LHCN-M2 (cell line): Measurements from ENCODE around the gene BCAS3. TPM values are rescaled to one million over a fixed set of nuclear protein-coding genes. Genes with fewer than 3 reads are reported as not detected.

Experiments used
- DNase-seq: peaks from one replicate; pipeline ENCODE4 v3.0.0-alpha.2; 2012; ENCODE audit warnings: low read depth
- total RNA-seq: library from RNA; depleted of rRNA; stranded (reverse); fragments of >200 nt; gene quantifications from 2 replicates; pipeline ENCODE4 v1.2.3, GENCODE V29; 2014

The BCAS3 gene
- total RNA-seq, 1 experiment from 2014 or later: 6.9 TPM

GRCh38 chr17:61251939-61252865 is 574.6 kb downstream of the BCAS3 start:
- DNase-seq: peak; percentile 82

GRCh38 chr17:61253362-61253761 is 575.7 kb downstream of the BCAS3 start:
- no peak for DNase-seq

GRCh38 chr17:61253937-61254574 is 576.4 kb downstream of the BCAS3 start:
- DNase-seq: no peak

- no peak for DNase-seq
Observed at GRCh38 chr17:61254904-61255303, 577.3 kb downstream of the BCAS3 start.

DNA sequence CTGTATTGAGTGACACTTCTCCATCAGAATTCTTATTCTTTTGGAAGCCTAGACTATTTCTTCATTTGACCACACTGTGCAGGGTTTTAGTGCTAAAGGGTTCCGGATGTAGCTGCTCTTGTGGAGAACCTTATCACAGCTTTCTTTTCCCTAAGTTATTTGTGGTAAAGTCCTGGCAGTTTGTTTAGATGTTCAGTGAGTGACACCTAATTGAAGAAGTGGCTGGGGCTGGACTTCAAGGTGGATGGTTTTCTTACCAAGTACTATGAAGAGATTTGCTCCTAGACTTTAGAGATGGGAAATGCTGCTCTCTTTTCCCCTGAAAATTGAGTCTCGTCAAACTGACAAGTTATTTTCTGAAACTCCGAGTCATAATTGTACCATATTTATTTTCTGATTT is 578.0 kb downstream of the BCAS3 start:
- no peak for DNase-seq

DNA sequence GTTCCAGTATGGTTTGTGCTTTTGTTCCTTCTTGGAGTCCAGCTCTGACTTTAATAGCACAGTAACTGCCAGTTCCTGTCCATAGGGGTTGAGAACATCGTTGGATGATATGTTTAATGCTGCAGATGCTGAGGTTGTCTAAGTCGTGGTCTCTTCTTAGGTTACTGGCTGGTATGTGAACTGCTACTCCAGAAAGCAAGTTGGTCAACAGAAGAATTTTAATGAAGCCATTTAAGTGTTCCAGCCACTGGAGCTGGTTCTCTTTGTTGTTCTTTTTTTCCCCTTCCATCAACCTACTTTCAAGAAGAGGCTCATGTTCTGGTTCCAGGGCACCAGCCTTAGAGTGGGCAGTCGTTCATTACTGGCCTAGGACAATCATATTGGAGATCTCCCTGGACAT is 581.7 kb downstream of the BCAS3 start:
- DNase-seq: no peak

GRCh38 chr17:61260071-61260797 is 582.6 kb downstream of the BCAS3 start:
- DNase-seq: peak; percentile 36

- no peak for DNase-seq
Observed at GRCh38 chr17:61261001-61261637, 583.5 kb downstream of the BCAS3 start.

DNA sequence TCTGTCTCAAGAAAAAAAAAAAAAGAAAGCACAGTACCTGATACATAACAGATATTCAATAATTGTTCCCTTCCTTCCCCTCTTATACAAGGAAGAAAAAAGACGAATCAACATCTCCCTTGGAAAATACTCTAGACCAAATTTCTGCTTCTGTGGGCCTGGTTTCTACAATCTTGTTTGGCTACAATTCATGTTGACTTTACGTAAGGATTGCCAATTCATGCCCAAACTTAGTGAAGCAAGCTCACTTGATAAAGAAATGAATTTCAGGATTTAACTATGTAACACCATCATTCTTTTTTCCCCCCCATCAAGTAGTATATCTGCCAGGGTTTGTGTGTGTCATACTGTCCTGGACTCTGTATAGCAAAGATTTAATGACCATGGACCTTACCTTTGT is 587.7 kb downstream of the BCAS3 start:
- DNase-seq: no peak

GRCh38 chr17:61267847-61268246 is 590.2 kb downstream of the BCAS3 start:
- DNase-seq: no peak

DNA sequence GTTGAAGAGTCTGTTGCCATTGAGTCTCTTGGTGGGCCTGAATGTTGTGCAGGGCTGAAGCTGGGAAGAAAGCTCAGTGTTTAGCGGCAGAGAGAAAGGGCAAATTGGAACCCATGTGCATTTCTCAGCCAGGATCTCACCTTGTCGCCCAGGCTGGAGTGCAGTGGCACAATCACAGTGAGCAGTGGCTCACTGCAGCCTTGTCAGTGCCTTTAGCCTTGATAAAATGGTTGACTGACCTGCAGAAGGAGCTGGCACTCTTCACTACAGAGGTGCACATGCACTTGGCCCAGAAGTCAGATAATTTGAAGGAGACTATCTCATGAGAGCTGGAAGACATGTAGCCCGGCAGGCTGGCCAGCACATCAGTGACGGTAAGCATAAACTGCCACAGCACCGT is 597.7 kb downstream of the BCAS3 start:
- no peak for DNase-seq

GRCh38 chr17:61276806-61277205 is 599.2 kb downstream of the BCAS3 start:
- no peak for DNase-seq

DNA sequence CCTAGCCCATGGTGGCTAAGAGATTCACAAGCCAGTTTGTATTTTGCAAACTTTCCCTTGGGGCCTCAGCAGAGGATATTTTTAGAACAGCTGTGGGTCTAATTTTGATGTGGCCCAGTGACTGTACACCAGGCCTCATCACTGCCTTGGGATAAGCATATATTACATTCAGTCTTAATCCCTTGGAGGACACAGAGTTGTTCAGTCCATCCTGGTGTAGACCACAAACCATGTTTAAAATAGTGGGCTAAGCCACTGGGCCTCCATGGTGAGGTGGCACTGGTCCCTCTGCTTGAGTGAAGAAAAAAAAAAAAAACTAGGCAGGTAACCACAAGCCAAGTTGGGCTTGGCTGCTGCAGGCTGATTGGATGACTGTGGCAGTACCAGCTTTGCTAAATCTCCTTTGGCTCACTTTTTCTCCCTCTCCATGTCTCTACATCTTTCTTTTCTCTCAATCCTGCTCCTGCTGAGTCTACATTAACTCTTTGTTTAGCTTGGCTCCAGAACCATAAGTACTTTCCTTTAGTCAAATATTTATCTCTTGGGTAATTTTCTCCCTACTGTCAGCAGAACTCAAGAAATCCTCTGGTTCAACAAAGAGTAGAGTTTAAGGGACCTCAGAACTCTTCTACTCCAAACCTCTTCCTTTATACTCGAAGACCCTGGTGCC is 602.0 kb downstream of the BCAS3 start:
- DNase-seq: peak; percentile 76

- DNase-seq: no peak
Observed at GRCh38 chr17:61280338-61280737, 602.7 kb downstream of the BCAS3 start.

DNA sequence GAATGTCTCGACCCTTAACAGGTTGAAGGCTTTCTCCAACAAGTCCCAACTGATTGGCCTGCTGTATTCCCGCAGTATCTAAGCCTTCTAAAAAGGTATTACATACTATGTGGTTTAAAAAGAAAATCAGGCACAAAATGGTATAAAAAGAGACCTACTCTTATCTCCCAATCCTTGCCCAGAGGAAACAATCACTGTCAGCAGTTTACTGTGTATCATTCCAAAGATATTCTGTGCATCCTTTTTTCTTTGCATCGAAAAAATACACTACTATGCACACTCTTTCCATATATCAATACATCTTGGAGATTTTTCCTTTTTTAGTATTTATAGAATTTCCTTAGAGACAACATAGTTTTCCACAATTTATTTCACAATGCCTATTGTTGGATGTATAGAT is 603.2 kb downstream of the BCAS3 start:
- DNase-seq: no peak

- no peak for DNase-seq
Observed at GRCh38 chr17:61282377-61282776, 604.7 kb downstream of the BCAS3 start.

- no peak for DNase-seq
Observed at GRCh38 chr17:61283043-61283442, 605.4 kb downstream of the BCAS3 start.

- peak; percentile 87 for DNase-seq
Observed at GRCh38 chr17:61284174-61284573, 606.5 kb downstream of the BCAS3 start.

- no peak for DNase-seq
Observed at GRCh38 chr17:61284746-61285145, 607.1 kb downstream of the BCAS3 start.

DNA sequence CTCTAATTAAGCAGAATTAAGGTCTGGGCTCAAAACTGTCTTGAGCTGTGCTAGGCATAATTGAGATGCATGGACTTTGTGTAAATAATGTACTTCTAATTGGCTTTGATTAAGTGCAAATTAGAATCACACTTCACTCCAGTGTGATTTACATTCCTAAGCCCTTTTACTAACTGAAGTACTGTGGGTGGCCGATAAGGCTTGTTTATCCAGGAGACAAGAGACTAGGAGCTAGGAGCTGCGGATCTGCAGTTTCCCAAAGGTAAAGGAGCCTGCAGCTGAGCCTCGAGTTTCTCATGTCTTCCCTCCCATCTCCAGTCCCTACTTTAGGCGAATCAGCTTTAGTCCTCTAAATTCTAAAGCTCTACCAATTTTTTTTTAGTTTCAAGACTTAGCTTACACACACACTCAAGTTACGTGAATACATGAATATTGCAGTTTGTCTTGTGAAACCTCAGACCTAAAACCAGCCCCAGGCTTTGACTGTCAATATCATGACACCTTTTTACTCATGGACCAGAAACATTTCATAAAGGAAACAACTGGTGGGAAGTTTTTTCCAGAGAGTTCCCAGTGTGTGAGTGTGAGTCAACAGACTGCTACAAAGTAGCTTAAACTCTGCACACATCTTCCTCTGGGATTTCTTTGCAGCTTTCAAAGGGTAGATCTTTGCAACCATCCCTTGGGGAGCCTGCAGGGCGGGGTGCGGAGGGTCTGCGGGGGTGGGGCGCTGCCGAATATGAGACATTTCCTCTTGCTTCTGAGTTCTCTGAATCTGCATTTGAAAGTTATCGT is 608.1 kb downstream of the BCAS3 start:
- DNase-seq: peak; percentile 92
